Ishikawa (cell line): ENCODE results near the gene CDRT15.

Experiments used
- CEBPB ChIP-seq: IDR thresholded peaks from 2 replicates; pipeline ENCODE4 v1.6.1; 2012
- CREB1 ChIP-seq: IDR thresholded peaks from 2 replicates; pipeline ENCODE4 v1.6.1; 2012; ENCODE audit warnings: low read depth
- EGR1 ChIP-seq: IDR thresholded peaks from 2 replicates; pipeline ENCODE4 v1.6.1; 2012
- EP300 ChIP-seq: IDR thresholded peaks from 2 replicates; pipeline ENCODE4 v1.6.1; 2012; ENCODE audit warnings: borderline replicate concordance
- FOXM1 ChIP-seq: IDR thresholded peaks from 2 replicates; pipeline ENCODE4 v1.6.1; 2012; ENCODE audit warnings: low read depth, borderline replicate concordance
- MAX ChIP-seq: IDR thresholded peaks from 2 replicates; pipeline ENCODE4 v1.6.1; 2012
- NFIC ChIP-seq: IDR thresholded peaks from 2 replicates; pipeline ENCODE4 v1.6.1; 2012
- RAD21 ChIP-seq: IDR thresholded peaks from 2 replicates; pipeline ENCODE4 v1.6.1; 2012; ENCODE audit warnings: low read depth
- REST ChIP-seq: IDR thresholded peaks from 2 replicates; pipeline ENCODE4 v1.6.1; 2012; ENCODE audit warnings: low read depth, mild to moderate bottlenecking
- TAF1 ChIP-seq: IDR thresholded peaks from 2 replicates; pipeline ENCODE4 v1.6.1; 2012; ENCODE audit warnings: low read depth, mild to moderate bottlenecking
- TCF12 ChIP-seq: IDR thresholded peaks from 2 replicates; pipeline ENCODE4 v1.6.1; 2012; ENCODE audit warnings: low read depth
- TEAD4 ChIP-seq: IDR thresholded peaks from 2 replicates; pipeline ENCODE4 v1.6.1; 2012
- YY1 ChIP-seq: IDR thresholded peaks from 2 replicates; pipeline ENCODE4 v1.6.1; 2012; ENCODE audit warnings: low read depth
- ZBTB7A ChIP-seq: IDR thresholded peaks from 2 replicates; pipeline ENCODE4 v1.6.1; 2012; ENCODE audit warnings: low read depth
- TF ChIP-seq, protein P1 (sequence below): IDR thresholded peaks from 2 replicates; pipeline ENCODE4 v1.6.1; 2012

CDRT15 gene

DNA sequence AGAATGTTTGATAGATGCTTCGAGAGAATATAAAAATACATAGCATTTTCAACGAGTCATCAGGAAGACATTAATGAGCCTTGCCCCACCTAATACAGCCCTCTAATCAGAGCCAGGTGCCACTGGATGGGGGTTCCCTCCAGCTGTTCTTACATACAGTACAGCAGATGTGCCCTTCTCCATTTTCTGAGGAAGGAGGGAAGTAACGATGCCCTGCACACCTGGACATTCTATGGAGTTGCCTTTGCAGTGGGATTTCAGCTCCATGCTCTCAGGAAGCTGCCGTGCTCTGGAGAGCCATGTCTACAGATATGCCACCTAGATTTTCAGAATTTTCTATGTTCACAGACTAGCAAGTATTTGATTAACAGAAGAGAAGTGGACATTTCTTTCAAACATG, 36.3 kb downstream of the CDRT15 start:
- TF ChIP-seq EP300 (no peak), YY1 (no peak), ZBTB7A (no peak), FOXM1 (no peak), RAD21 (no peak), REST (no peak), CREB1 (no peak), CEBPB (no peak), MAX (no peak), NFIC (no peak)
- TF ChIP-seq, protein P1, sequence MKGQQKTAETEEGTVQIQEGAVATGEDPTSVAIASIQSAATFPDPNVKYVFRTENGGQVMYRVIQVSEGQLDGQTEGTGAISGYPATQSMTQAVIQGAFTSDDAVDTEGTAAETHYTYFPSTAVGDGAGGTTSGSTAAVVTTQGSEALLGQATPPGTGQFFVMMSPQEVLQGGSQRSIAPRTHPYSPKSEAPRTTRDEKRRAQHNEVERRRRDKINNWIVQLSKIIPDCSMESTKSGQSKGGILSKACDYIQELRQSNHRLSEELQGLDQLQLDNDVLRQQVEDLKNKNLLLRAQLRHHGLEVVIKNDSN, result no peak

GRCh38 chr17:14199601-14200000, 37.1 kb downstream of the CDRT15 start:
- TF ChIP-seq TAF1 (no peak), EP300 (no peak), CEBPB (no peak), FOXM1 (no peak), NFIC (no peak), TCF12 (no peak), MAX (no peak), REST (no peak), ZBTB7A (no peak)
- TF ChIP-seq, protein P1, result no peak

DNA sequence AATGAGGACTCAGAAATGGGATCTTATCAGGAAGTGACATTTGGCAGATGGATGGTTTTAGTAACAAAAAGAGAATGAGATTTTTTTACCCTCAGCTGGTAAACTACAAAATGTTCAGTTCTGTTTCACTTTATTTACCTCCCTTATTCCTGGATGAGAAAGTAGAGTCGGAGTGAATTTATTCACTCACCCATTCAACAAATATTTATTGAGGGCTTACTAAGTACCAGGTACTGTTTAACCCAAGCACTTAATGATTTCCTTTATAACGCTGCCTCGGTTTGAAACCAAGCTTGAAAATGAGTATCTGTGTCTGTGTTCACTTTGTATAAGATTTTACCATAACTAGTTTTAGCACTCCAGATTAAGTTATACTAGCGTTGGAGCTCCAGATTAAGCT, 38.1 kb downstream of the CDRT15 start:
- TF ChIP-seq TCF12 (no peak), CEBPB (no peak), TEAD4 (no peak)

GRCh38 chr17:14198013-14198412, 38.6 kb downstream of the CDRT15 start:
- no peak for TF ChIP-seq TAF1
- no peak for TF ChIP-seq MAX
- TF ChIP-seq NFIC, result no peak
- no peak for TF ChIP-seq REST
- no peak for TF ChIP-seq EP300

- TF ChIP-seq EP300, result no peak
- no peak for TF ChIP-seq TAF1
- no peak for TF ChIP-seq TCF12
These were observed 39.1 kb downstream of the CDRT15 start for GRCh38 chr17:14197586-14197985.

DNA sequence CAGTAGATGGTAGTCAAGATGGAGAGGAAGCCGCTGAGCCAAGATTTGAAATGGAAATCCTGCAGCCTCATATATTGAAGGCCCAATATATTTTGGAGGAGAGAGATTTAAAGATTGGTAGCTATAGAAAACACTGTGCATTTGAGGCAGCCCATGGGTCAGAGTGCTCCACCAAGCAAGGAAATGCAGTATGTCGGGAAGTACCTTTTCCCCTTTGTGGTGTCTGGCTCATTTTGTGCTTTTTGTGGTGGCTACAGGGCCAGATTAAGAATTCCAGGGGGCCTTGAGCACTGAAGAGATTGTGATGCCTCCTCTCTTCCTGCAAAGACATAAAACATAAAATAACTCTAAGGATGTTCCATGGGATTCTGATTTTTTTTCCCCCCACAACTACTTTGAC, 39.6 kb downstream of the CDRT15 start:
- TF ChIP-seq TAF1 (no peak), MAX (no peak), TEAD4 (no peak), RAD21 (no peak), REST (no peak), NFIC (no peak), EP300 (no peak), CREB1 (no peak), EGR1 (no peak), FOXM1 (no peak), YY1 (no peak), CEBPB (no peak), ZBTB7A (no peak), TCF12 (no peak)
